ENCODE results near the gene MYH7.

DNA sequence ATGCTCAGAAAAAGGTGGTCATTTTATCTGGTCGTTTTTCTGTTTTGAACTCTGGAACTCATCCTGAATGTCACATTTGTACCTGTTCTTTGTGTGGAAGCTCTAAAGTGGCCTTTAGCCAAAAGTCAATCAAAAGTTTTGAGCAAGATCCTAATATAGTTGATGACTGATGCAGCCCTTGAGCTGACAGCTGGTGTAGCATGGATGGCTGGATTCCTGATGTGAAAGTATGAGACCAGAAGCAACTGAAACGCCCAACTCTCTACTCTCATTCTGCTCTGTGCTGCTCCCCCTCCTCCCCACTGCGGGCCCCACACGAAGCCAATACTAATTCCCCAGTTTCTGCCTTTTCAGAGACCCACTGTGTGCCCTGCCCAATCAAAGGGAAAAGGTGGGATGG lies 10.3 kb upstream of the MYH7 start:
- TF ChIP-seq GATA2 (IDR thresholded peaks at IDR 0.05; ENCODE audit: low read depth, low read length): no peak
- no peak for TF ChIP-seq GATA3 (IDR thresholded peaks at IDR 0.05; ENCODE audit: low read depth, low read length)

All from SH-SY5Y (cell line).